ENCODE measurements around the gene PTPN18. TPM values are rescaled to one million over a fixed set of nuclear protein-coding genes. Genes with fewer than 3 reads are reported as not detected.

Gene PTPN18
- total and polyA plus RNA-seq, 8 donors, result 37.0 to 177 (median 55.5) TPM

GRCh38 chr2:130385709-130386108 lies 29.9 kb downstream of the PTPN18 start:
- Histone ChIP-seq H3K27ac (peak overlapping the region in 1 of 5 donors; percentile 36), H3K4me3 (no peak overlapping the region), H3K4me1 (peaks cover 3 to 36% (median 21%) of the 10 kb centered on the region in 4 donors), H3K9me3 (no peaks in the 10 kb centered on the region), H3K36me3 (peaks cover 0 to 8% (median 0%) of the 10 kb centered on the region in 4 donors), H3K27me3 (no peaks in the 10 kb centered on the region)
- WGBS, 5 donors, result 87 to 93% (median 89%) methylated on average over 3 of the region's 3 CpGs
- TF ChIP-seq EP300 (IDR thresholded peaks at IDR 0.05) (no peak), POLR2A (IDR thresholded peaks at IDR 0.05) (no peak), POLR2AphosphoS5 (IDR thresholded peaks at IDR 0.05) (no peak), CTCF (IDR thresholded peaks at IDR 0.05) (no peak)
- DNase-seq, result no peak
- intact Hi-C loops (cut with DNase I; ENCODE audit: low total_unique reads), result no loop called here

- intact Hi-C loops (cut with DNase I; ENCODE audit: low total_unique reads), result no loop called here
- WGBS, 5 donors, result 46 to 55% (median 49%) methylated on average over 4 of the region's 4 CpGs
- Histone ChIP-seq H3K4me3 (no peak overlapping the region), H3K4me1 (peaks cover 9 to 36% (median 28%) of the 10 kb centered on the region in 4 donors), H3K9me3 (no peaks in the 10 kb centered on the region), H3K27ac (peak overlapping the region in 1 of 5 donors; percentile 15), H3K36me3 (peaks cover 0 to 3% (median 0%) of the 10 kb centered on the region in 4 donors), H3K27me3 (no peaks in the 10 kb centered on the region)
- no peak for DNase-seq
- no peak for TF ChIP-seq EP300 (IDR thresholded peaks at IDR 0.05)
- TF ChIP-seq POLR2AphosphoS5 (IDR thresholded peaks at IDR 0.05), result no peak
- no peak for TF ChIP-seq POLR2A (IDR thresholded peaks at IDR 0.05)
- no peak for TF ChIP-seq CTCF (IDR thresholded peaks at IDR 0.05)
Measured at GRCh38 chr2:130387071-130387400, 31.2 kb downstream of the PTPN18 start.

GRCh38 chr2:130387804-130388203 lies 31.9 kb downstream of the PTPN18 start:
- Histone ChIP-seq H3K27ac (peak overlapping the region in 2 of 5 donors; percentile 29 to 49), H3K4me3 (no peak overlapping the region), H3K27me3 (no peaks in the 10 kb centered on the region), H3K9me3 (no peaks in the 10 kb centered on the region), H3K4me1 (peaks cover 11 to 40% (median 32%) of the 10 kb centered on the region in 4 donors), H3K36me3 (peaks cover 0 to 2% (median 0%) of the 10 kb centered on the region in 4 donors)
- 67 to 87% (median 75%) methylated on average over 4 of the region's 4 CpGs for WGBS, 5 donors
- DNase-seq, result no peak
- intact Hi-C loops (cut with DNase I; ENCODE audit: low total_unique reads), result no loop called here
- TF ChIP-seq POLR2A (IDR thresholded peaks at IDR 0.05) (no peak), EP300 (IDR thresholded peaks at IDR 0.05) (no peak), CTCF (IDR thresholded peaks at IDR 0.05) (no peak), POLR2AphosphoS5 (IDR thresholded peaks at IDR 0.05) (no peak)

GRCh38 chr2:130388221-130388907 lies 32.5 kb downstream of the PTPN18 start:
- H3K36me3 ChIP-seq, result no peaks in the 10 kb centered on the region
- DNase-seq, result no peak
- TF ChIP-seq POLR2AphosphoS5 (IDR thresholded peaks at IDR 0.05), result no peak
- no peak for TF ChIP-seq CTCF (IDR thresholded peaks at IDR 0.05)
- no peak for TF ChIP-seq POLR2A (IDR thresholded peaks at IDR 0.05)
- TF ChIP-seq EP300 (IDR thresholded peaks at IDR 0.05), result no peak
- H3K9me3 ChIP-seq, result no peaks in the 10 kb centered on the region
- H3K4me1 ChIP-seq, result peaks cover 11 to 40% (median 32%) of the 10 kb centered on the region in 4 donors
- peak overlapping the region in 2 of 5 donors; percentile 29 to 49 for H3K27ac ChIP-seq
- H3K4me3 ChIP-seq, result no peak overlapping the region
- no peaks in the 10 kb centered on the region for H3K27me3 ChIP-seq
- WGBS, 5 donors, result 69 to 83% (median 76%) methylated on average over 8 of the region's 8 CpGs
- intact Hi-C loops (cut with DNase I; ENCODE audit: low total_unique reads), result no loop called here

Data from stomach (tissue), 9 donors.